Uterus (tissue), 2 donors: ENCODE measurements around the gene KIAA1217.

Source experiments
- CTCF ChIP-seq, 4 experiments: fragments of 200-600 bp in 2 of 4; fragments of 450-650 bp in 2 of 4; sonication (generic) in 2 of 4; IDR thresholded peaks; one replicate each; pipeline ENCODE4 v1.5.1; 2016 to 2019; ENCODE audit warnings: antibody characterized with exemption in 4 of 4, mild to moderate bottlenecking in 2 of 4, moderate library complexity in 1 of 4
- POLR2A ChIP-seq, 2 donors: fragments of 450-650 bp; IDR thresholded peaks; one replicate each; pipeline ENCODE4 v1.6.1; 2016; ENCODE audit warnings: antibody characterized with exemption in 2 of 2, mild to moderate bottlenecking in 1 of 2, moderate library complexity in 1 of 2

GRCh38 chr10:24288581-24288980 is 79.6 kb downstream of the KIAA1217 start:
- TF ChIP-seq CTCF (IDR thresholded peaks at IDR 0.05) (no peak), POLR2A (IDR thresholded peaks at IDR 0.05) (no peak)
